ENCODE measurements around the gene TXNRD2. TPM values are rescaled to one million over a fixed set of nuclear protein-coding genes. Genes with fewer than 3 reads are reported as not detected.

Gene TXNRD2
- total RNA-seq, 2 donors from 2014 or later: 7.3 to 13.6 TPM

GRCh38 chr22:19904174-19904856 lies 37.3 kb downstream of the TXNRD2 start:
- Mint-ChIP-seq H3K27me3 (ENCODE audit: insufficient read depth) (no peaks in the 10 kb centered on the region), H3K36me3 (ENCODE audit: low read depth) (peaks cover 2% of the 10 kb centered on the region), H3K4me3 (no peak overlapping the region), H3K9me3 (no peaks in the 10 kb centered on the region), H3K4me1 (peaks cover 11% of the 10 kb centered on the region), H3K27ac (no peak overlapping the region)
- no peak for DNase-seq
- Histone ChIP-seq H3K27ac (ENCODE audit: low read depth, low read length) (no peak overlapping the region), H3K27me3 (ENCODE audit: control insufficient read depth, insufficient read depth, low read length, poor library complexity, severe bottlenecking) (no peaks in the 10 kb centered on the region), H3K36me3 (ENCODE audit: control insufficient read depth, insufficient read depth, low read length) (no peaks in the 10 kb centered on the region), H3K9me3 (ENCODE audit: control insufficient read depth, low read length) (no peaks in the 10 kb centered on the region), H3K4me1 (ENCODE audit: control insufficient read depth, insufficient read depth, low read length) (peaks cover 4% of the 10 kb centered on the region), H3K4me3 (ENCODE audit: low read length) (no peak overlapping the region), H3K9ac (ENCODE audit: extremely low read depth, low read length, poor library complexity, severe bottlenecking) (no peak overlapping the region)
- WGBS, 2 experiments (ENCODE audit: insufficient coverage in 1 of 2, insufficient read length in 1 of 2): 86 to 98% methylated on average over 13 to 16 of the region's 16 CpGs
- no peak for TF ChIP-seq CTCF (conservative IDR thresholded peaks at IDR 0.05)

DNA sequence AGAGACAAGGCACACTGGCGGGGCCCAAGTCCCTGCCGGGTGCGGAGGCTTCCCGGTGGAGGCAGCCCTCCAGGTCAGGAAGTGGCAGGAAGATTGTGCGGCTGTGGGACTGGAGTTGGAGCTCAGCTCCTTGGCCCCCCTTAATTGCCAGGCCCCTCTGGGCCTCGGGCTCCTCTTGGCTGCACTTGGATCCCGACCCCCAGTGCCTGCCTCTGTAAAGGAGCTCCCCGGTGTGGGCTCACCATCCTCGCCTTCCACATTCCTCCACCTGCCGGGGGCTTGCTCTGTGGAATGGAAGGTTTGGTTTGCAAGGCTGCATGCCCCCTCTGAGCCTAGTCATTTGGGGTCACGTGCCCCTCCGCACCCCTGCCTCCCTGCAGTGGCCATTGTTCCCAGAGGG lies 38.1 kb downstream of the TXNRD2 start:
- Histone ChIP-seq H3K27ac (ENCODE audit: low read depth, low read length) (no peak overlapping the region), H3K4me3 (ENCODE audit: low read length) (no peak overlapping the region), H3K27me3 (ENCODE audit: control insufficient read depth, insufficient read depth, low read length, poor library complexity, severe bottlenecking) (no peaks in the 10 kb centered on the region), H3K9me3 (ENCODE audit: control insufficient read depth, low read length) (no peaks in the 10 kb centered on the region), H3K36me3 (ENCODE audit: control insufficient read depth, insufficient read depth, low read length) (no peaks in the 10 kb centered on the region), H3K9ac (ENCODE audit: extremely low read depth, low read length, poor library complexity, severe bottlenecking) (no peak overlapping the region), H3K4me1 (ENCODE audit: control insufficient read depth, insufficient read depth, low read length) (peaks cover 4% of the 10 kb centered on the region)
- H3K4me3 Mint-ChIP-seq: no peak overlapping the region
- H3K4me1 Mint-ChIP-seq: peaks cover 11% of the 10 kb centered on the region
- H3K27me3 Mint-ChIP-seq (ENCODE audit: insufficient read depth): no peaks in the 10 kb centered on the region
- no peak for TF ChIP-seq CTCF (conservative IDR thresholded peaks at IDR 0.05)
- H3K27ac Mint-ChIP-seq: no peak overlapping the region
- peak; percentile 50 for DNase-seq
- no peaks in the 10 kb centered on the region for H3K9me3 Mint-ChIP-seq
- 70 to 79% methylated on average over 4 to 12 of the region's 12 CpGs for WGBS, 2 experiments (ENCODE audit: insufficient coverage in 1 of 2, insufficient read length in 1 of 2)
- H3K36me3 Mint-ChIP-seq (ENCODE audit: low read depth): peaks cover 2% of the 10 kb centered on the region

DNA sequence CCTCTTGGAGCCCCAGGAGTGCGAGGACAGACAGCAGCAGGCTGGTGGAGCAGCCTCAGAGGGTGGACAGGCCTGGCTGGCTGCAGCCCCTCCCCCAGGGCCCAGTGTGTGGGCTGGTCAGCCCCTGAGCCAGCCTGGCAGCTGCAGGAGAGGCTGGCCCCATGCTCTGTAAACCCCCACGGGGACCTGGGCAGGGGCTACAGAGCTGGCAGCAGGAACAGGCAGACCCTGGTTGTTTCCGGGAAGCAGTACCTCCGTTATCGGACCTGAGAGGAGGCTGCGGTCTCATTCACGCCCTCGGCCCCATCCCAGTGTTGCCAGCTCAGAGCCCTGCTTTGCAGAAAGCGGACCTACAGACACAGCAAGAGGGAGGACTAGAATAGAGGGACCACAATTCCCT lies 38.6 kb downstream of the TXNRD2 start:
- peak; percentile 69 for DNase-seq
- TF ChIP-seq CTCF (conservative IDR thresholded peaks at IDR 0.05): no peak
- Histone ChIP-seq H3K9ac (ENCODE audit: extremely low read depth, low read length, poor library complexity, severe bottlenecking) (no peak overlapping the region), H3K9me3 (ENCODE audit: control insufficient read depth, low read length) (no peaks in the 10 kb centered on the region), H3K36me3 (ENCODE audit: control insufficient read depth, insufficient read depth, low read length) (no peaks in the 10 kb centered on the region), H3K27me3 (ENCODE audit: control insufficient read depth, insufficient read depth, low read length, poor library complexity, severe bottlenecking) (no peaks in the 10 kb centered on the region), H3K27ac (ENCODE audit: low read depth, low read length) (peak overlapping the region; percentile 70), H3K4me1 (ENCODE audit: control insufficient read depth, insufficient read depth, low read length) (peaks cover 4% of the 10 kb centered on the region), H3K4me3 (ENCODE audit: low read length) (no peak overlapping the region)
- 63 to 84% methylated on average over 9 of the region's 9 CpGs for WGBS, 2 experiments (ENCODE audit: insufficient coverage in 1 of 2, insufficient read length in 1 of 2)
- H3K9me3 Mint-ChIP-seq: no peaks in the 10 kb centered on the region
- H3K4me3 Mint-ChIP-seq: no peak overlapping the region
- peaks cover 2% of the 10 kb centered on the region for H3K36me3 Mint-ChIP-seq (ENCODE audit: low read depth)
- H3K27me3 Mint-ChIP-seq (ENCODE audit: insufficient read depth): no peaks in the 10 kb centered on the region
- H3K27ac Mint-ChIP-seq: no peak overlapping the region
- H3K4me1 Mint-ChIP-seq: peaks cover 11% of the 10 kb centered on the region
